ENCODE results near the gene ATP5ME.
"Not testable (repeated sequence)": the region's sequence is repeated elsewhere in the genome, so short reads cannot be mapped to it uniquely, and the experiment has no call there.

ATP5ME gene

DNA sequence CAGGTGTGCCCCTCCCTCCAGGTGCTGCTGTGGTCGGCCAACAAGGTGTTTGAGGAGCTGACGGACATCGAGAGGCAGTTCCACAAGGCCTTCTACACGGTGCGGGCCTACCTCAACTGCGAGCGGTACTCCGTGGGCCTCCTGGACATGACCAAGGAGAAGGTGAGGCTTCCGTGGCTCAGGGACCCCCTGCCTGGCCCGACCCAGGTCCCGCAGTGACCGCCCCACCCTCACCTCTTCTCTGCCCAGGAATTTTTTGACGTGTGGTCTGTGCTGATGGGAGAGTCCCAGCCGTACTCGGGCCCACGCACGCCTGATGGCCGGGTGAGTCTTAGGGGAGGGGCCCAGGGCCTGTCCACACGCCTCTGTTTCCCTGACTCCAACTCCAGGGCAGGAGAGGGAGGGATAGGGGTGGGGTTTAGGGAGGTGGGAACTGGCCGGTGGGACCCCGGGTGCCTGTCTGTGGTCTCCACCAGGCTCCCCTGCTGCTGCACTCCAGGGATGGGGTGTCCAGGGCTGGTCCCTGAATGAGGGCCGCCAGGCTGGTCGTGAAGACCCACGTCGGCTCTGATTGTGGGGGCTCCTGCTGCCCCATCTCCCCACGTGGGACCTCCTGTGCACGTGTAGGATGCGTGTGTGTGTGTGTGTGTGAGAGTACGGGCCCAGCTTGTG is 20.1 kb downstream of the ATP5ME start:
- no peak for DNase-seq

DNA sequence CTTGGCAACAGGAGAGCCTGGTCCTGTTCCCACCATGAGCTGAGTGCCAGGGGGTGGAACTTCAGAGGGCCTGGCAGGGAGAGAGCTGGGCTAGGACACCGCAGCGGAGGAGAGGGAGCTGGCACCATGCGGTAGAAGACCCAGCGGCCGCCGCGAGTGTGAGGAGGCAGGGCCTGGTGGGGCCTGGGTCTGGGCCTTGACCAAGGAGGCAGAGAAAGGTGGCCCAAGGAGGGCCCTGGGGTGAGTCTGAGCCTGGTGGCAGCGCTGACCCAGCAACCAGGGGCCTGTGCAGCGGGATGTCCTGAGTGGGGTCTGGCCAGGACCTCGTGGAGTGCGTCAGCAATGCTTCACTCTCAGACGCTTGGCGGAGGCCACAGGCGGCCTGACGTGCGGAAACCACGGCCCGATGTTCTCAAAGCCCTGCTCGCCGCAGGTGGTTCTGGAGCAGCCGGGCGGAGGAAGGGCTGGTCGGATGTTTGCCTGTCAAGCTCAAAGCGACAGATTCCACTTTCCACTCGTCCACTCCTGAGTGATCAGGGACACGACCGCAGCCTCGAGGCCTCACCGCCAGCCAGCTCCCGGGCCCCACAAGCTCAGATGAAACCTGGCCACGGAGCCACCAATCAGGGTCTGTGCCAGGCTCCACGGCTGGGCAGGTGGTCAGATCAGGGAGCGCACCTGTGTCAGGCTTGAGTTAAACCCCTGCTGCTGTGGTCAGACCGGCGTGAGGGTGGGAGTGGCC is 20.8 kb downstream of the ATP5ME start:
- DNase-seq = no peak

- DNase-seq = no peak
Observed at GRCh38 chr4:651884-652642, 22.0 kb downstream of the ATP5ME start.

GRCh38 chr4:650951-651883 is 22.9 kb downstream of the ATP5ME start:
- no peak for DNase-seq

- no peak for DNase-seq
Observed at GRCh38 chr4:650461-650860, 23.6 kb downstream of the ATP5ME start.

DNA sequence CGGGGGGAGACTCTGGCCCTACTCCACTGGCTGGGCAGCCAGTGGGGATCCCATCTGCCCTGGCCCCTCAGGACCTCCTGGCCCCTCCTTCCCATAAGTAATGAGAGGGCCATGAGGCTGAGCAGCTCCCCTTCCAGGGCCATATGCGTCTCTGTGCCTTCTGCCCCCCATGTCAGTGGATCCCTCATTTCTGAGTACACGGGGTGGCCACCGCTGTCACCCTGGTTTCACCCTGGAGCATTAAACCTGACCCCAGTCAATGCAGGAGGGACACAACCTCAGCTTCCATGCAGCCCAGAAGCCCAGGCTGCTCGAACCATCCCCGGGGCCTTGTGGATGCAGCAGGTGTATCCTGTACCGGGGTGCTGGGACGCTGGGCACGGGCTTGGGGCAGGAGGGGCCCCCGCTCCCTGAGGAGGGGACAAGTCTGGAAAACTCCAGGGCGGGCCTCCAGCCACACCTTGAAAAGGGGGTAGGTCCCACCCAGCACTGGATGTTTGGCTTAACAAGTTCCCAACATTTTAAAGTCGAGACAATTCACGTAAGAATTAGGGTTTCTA is 24.2 kb downstream of the ATP5ME start:
- no peak for DNase-seq

DNA sequence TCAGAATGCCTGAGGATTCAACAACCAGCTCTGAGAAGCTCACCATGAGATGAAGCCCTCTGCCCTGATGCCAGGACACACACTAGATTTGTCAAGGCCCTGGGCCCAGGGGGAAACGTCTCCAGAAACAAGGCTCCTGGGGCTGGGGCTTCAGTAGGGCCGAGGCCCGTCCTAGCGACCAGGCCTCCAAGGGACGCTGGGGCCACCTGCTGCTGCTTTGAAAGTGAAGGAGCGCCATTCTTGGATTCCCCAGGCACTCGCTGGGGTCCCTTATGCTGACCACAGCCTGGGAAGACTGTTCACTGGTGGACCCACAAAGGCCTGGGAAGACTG is 24.8 kb downstream of the ATP5ME start:
- no peak for DNase-seq

GRCh38 chr4:648579-649292 is 25.3 kb downstream of the ATP5ME start:
- no peak for DNase-seq

GRCh38 chr4:647481-647880 is 26.6 kb downstream of the ATP5ME start:
- DNase-seq = no peak

DNA sequence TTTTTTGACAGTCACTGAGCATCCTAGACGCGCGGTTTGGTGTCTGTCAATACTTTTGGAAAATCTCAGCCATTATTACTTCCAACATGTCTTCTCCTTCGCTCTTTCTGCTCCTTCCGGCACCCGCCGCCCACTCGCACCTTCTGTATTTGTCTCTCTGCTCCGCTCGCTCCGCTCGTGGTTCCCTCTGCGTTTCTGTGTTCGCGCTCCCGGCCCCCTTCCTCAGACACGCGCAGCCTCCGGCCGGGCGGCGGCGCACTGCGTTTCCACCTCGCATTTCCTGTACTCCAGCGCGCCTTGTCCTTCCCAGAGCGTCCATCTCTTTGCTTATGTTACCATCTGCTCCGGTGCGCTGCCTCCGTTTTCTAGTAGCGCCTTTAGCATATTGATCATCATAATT is 27.6 kb downstream of the ATP5ME start:
- no peak for DNase-seq

- DNase-seq = not testable (repeated sequence)
Observed at GRCh38 chr4:642366-642765, 31.7 kb downstream of the ATP5ME start.

DNA sequence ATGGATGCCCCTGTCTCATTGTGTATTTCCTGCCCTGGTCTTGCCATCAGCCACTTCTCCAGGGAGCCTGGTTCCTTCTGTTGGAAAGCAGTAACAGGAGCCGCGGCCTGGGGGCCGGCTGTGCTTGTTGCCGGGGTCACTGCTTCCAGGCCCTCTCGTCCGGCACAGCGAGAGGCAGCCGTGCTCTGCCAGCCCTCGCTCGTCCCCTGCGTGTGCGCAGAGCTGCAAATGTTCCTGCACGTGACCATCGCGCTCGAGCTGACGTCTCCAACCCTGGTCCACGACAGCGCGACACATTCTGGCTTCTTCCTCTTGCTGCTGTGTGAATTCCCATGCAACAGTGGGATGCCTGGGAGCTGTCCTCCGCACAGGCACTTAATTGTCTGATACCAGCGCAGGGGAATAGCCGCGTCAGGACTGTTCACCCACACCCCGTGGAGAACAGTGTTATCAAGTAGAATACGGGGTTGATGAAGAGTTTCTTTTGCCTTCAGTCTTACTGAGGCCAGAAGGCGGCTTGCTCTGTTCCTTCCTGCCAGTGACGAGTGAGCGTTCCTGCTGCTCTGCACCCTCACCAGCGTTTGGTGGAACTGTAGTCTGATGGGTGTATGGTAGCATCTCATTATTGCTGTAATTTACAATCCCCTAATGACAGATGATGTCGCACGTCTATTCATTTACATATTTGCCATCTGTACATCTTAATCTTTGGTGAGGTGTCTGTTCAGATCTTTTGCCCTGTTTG is 36.4 kb downstream of the ATP5ME start:
- DNase-seq = no peak

GRCh38 chr4:636628-637159 is 37.4 kb downstream of the ATP5ME start:
- DNase-seq = no peak

- DNase-seq = no peak
Observed at GRCh38 chr4:635851-636627, 38.0 kb downstream of the ATP5ME start.

- not testable (repeated sequence) for DNase-seq
Observed at GRCh38 chr4:635066-635835, 38.8 kb downstream of the ATP5ME start.

DNA sequence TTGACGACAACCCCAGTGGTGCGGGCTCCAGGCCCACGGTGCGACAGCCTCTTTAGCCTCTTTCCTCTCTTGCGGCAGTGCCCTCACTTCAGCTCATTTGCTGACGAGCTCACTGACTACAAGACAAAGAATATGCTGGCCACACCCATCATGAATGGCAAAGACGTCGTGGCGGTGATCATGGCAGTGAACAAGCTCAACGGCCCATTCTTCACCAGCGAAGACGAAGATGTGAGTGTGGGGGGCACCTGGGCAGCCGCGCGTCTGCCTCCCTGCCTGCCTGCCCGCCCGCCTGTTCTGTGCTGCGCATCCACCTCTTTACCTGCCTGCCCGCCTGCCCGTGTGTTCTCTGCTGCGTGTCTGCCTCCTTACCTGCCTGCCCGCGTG is 39.5 kb downstream of the ATP5ME start:
- DNase-seq = no peak

- no peak for DNase-seq
Observed at GRCh38 chr4:633976-634598, 40.0 kb downstream of the ATP5ME start.

DNA sequence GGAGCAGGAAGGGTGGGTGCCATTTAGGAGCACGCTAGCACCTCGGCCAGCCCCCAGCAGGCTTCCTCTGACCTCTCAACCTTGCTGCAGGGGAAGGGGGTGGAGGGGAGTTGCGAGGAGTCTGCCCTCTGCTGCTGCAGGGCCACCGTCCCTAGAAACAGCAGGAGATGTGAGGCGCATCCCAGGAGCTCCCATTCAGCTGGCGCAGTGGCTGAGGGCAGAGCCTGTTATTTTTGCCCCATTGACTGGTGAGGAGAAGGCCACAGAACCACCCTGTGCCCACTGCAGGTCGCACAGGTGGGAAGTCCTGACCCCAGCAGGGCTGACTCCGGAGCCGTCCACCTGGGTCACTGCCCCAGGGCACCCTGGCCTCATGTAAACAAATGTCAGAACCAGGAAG is 40.7 kb downstream of the ATP5ME start:
- DNase-seq = no peak

DNA sequence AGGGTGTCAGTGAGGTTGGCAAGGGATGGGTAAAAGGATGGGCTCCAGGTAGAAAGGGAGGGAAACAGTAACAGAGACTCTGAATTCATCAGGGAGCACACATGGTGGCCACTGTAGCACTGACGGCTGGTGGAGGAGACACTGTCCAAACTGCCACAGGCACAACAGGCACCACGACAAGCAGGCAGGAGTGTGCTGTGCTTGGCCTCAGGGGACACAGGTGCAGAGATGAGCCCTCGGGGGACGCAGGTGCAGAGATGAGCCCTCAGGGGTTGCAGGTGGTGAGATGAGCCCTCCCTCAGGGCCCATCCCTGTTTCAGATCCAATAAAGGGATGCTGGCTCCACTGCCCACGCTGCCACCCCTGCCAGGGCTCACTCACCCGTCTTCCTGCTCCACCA is 41.1 kb downstream of the ATP5ME start:
- DNase-seq = no peak
